Fibroblast of mammary gland (primary cell): Measurements from ENCODE around the gene CRIM1.

Experiments used
- DNase-seq: peaks from one replicate; pipeline ENCODE4 v3.0.0-alpha.2; 2010; ENCODE audit warnings: low read depth
- H3K4me3 ChIP-seq: 2 replicates; pipeline ENCODE4 v1.5.1; 2011; ENCODE audit warnings: low read depth, mild to moderate bottlenecking, low read length, moderate library complexity; ENCODE audit not compliant: control insufficient read depth
- TF ChIP-seq, protein P1 (sequence below): conservative IDR thresholded peaks from 2 replicates; pipeline ENCODE4 v1.5.1; 2011; ENCODE audit warnings: low read depth, low read length, inconsistent platforms; ENCODE audit not compliant: control insufficient read depth, insufficient read depth

The CRIM1 gene

DNA sequence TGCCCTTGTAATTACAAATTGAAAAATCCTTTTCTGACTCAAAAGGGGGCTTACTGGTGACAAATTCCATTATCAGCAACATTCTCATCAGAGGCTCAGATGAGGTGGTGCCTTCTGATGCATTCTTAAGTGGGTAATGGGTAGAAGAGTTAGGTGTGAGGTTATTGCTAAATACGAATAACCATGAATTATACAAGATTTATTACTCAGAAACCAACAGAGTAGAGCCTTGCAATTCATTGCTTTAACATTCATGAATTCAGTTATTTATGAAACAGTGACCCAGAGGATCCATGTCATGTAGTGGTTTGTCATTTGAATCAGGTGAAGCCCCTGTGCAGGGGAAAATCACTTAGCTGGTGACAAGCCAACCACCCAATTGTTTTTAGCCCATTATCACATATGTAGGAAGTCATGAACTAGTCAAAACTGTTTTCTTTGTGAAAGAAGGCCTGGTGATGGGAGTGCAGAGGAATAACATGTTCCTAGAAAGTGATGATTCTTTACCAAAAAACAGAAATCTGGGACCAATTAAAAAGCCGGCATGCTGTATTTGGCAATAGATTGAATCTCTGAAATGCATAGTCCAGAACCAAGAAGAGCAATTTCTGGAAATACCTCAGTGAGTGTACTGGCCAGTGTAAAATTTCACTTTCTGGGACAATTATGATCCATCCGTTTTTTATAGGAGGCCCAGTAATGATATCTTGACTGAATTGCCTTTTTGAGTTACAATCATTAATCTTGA, 70.2 kb downstream of the CRIM1 start:
- TF ChIP-seq, protein P1, sequence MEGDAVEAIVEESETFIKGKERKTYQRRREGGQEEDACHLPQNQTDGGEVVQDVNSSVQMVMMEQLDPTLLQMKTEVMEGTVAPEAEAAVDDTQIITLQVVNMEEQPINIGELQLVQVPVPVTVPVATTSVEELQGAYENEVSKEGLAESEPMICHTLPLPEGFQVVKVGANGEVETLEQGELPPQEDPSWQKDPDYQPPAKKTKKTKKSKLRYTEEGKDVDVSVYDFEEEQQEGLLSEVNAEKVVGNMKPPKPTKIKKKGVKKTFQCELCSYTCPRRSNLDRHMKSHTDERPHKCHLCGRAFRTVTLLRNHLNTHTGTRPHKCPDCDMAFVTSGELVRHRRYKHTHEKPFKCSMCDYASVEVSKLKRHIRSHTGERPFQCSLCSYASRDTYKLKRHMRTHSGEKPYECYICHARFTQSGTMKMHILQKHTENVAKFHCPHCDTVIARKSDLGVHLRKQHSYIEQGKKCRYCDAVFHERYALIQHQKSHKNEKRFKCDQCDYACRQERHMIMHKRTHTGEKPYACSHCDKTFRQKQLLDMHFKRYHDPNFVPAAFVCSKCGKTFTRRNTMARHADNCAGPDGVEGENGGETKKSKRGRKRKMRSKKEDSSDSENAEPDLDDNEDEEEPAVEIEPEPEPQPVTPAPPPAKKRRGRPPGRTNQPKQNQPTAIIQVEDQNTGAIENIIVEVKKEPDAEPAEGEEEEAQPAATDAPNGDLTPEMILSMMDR: no peak
- peak; percentile 74 for DNase-seq
- no peak overlapping the region for H3K4me3 ChIP-seq

DNA sequence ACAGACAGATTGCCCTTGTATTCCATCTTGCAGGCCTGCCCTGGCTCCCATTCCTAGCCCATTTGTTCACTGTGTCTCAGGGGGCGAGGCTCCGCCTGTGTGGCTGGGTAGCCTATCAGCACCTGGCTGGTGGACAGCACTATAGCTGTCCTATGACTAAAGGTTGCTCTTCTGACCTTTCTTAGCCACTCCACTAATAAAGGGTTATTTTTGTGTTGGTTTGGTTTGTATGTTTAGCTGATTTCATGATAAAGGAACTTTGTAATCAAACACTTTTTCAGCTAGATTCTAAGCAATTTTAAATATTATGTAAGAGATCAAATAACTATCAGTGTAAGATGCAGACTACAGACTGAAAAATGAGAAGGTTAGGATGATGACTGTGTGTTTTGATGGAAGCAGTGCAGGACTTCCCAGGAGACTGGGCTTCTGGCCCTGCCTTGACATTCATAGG, 72.2 kb downstream of the CRIM1 start:
- TF ChIP-seq, protein P1: no peak
- DNase-seq: peak; percentile 39
- H3K4me3 ChIP-seq: no peak overlapping the region

DNA sequence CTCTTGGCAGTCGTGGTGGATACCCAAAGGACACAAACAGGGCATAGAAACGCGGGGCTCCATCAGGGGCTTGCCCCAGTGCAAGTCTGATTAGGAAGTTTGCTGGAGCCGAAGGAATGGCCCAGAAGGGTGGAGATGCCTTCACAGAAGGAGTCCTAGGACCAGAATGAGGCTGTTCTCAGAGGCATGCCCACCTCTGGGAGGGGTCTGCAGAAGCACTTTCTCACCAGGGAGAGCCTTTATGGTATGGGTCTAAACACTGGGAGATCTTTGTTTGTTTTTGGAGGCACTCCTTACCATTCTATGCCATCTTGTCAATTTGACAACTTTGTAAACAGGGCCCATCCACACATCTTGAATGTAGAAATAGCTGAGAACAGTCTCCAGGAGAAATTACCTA, 75.0 kb downstream of the CRIM1 start:
- H3K4me3 ChIP-seq: no peak overlapping the region
- DNase-seq: no peak
- TF ChIP-seq, protein P1: no peak

DNA sequence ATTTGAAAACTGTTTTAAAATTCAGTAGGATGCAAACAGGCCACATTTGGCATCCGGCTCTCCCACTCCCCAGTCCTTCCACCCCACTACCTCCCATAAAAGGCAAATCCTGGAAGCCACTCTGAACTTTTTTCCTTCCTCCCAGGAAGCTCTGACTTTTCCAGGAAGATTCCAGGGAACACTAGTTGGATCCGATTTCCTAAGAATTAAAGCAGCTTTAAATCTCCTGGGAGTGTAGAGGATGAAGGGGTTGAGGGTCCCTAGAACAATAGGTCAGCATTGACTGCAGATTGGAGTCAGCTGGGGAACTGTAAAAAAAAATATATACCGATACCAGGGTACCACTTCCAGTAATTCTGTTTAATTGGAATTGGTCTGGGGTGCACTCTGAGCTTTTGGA, 76.9 kb downstream of the CRIM1 start:
- TF ChIP-seq, protein P1: no peak
- H3K4me3 ChIP-seq: no peak overlapping the region
- DNase-seq: no peak

DNA sequence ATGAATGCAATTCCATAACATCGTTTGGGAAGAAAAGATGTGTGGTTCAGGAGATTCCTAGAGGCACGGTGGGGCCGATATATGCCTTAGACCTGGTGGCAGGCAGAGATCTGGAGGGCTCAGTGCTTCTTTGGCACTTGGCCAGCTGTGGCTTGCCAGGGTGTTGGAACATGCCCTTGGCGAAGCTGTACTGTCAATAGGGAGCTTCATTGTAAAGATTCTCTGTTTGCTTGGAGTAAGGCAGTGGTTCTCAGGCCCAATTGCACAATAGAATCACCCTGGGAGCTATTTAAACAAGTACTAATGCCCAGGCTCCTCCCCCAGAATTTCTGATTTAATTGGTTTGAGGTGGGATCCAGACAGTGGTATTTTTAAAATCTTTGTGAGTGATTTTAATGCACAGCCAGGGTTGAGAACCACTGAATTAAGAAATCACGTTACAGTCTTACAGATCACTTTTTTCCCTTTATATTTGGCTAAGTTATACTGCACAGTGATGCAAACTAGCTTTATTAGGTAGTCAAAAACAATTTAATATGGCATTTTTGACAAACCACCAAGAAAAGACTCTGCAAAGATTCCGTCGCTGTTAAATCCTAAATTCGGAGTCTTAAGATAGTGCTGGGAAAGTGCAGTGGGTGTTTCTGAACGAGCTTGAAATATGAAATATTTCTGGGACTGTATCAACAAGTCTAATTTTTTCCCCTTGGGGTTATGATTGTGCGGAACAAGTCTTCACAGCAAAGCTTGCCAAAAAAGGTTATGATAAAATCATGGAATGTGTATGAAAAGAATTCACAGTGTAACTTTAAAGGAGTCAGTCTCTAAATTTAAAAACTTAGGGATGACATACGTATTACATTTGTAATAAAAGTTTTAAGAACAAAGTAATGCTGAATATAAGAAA, 78.0 kb downstream of the CRIM1 start:
- H3K4me3 ChIP-seq: no peak overlapping the region
- TF ChIP-seq, protein P1: no peak
- DNase-seq: peak; percentile 81

DNA sequence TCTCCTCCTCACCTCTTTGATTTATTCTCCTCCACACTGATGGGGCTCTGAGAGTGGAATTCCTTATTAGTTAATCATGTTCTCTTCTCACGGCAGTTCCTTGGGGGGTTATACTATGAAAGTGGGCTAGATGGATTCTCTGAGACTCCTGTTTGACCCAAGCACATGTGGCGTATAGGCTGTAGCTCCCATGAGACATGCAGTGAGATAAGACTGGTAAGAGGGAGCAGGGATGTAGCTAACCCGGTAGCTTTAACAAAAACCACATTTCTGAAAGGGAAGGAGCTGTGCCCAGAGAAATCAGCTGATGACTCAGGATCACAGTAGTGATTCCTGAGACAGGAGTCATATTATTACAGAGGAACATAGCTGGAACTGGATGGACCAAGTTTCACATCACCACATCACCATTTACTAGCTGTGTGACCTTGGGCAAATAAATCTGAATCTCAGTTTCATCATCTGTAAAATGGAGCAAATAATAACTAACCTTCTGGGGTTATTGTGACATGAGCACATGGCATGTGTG, 82.9 kb downstream of the CRIM1 start:
- TF ChIP-seq, protein P1: no peak
- no peak overlapping the region for H3K4me3 ChIP-seq
- peak; percentile 99 for DNase-seq
